DMS 273 treated with DMSO at 0.1 percent for 48 hours (cell line): ENCODE data around the gene FLT3.
"Not testable (repeated sequence)": the region's sequence is repeated elsewhere in the genome, so short reads cannot be mapped to it uniquely, and the experiment has no call there.

ENCODE experiments used
- DNase-seq: peaks from one replicate; lab custom pipeline; 2025; lab: John Stamatoyannopoulos, UW

Gene FLT3

DNA sequence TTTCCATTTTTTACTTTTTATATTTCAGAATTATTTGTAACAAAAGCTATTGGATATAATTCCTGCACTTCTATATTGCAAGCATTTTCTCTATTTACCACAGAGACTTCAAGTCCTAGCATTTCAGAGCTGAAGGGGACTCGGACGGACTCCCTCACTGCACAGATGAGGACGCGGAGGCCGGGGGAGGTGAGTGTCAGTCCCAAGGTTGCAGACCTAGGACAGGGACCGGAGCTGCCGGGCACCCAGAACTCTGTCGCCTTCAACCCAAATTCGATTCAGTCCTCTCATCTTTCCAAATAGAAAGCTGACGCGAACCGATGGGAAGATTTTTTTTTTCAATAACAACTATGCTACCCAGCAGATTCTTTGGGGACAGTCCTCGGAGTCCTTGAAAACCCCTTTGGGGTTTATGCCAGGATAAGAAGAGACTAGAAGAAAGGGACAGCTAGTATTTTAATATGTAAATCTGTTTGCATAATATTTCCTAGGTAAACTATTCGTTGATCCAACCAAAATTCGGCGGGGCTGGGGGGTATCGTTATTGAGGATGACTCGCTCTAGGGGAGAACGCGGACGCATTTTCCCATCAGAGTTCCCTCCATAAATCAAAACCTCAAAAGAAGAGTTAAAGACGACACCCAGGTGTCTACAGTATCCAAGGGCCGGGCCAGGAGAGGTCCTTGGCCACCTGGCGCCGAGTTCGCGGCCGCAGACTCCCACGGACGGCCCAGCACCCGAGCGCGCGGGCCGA, 803 bp downstream of the FLT3 start:
- DNase-seq = no peak

DNA sequence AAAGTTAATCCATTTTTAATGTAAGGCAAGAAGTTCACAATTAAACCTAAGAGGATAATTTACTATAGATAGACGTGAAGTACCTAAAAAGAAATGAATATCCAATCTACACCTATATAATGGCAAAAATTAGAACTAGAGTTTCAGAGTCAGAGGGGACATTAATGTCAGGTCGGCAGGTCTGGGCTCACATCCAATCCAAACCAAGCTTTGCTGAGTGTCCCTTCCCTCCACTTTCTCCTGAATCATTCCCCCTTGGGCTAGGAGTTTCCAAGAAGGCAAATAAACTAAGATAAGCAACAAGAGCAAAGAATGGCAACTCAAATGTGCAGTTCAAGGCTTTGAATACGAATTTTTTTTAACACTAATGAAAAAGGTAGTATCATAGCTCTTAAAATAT, 2.9 kb downstream of the FLT3 start:
- DNase-seq = no peak

DNA sequence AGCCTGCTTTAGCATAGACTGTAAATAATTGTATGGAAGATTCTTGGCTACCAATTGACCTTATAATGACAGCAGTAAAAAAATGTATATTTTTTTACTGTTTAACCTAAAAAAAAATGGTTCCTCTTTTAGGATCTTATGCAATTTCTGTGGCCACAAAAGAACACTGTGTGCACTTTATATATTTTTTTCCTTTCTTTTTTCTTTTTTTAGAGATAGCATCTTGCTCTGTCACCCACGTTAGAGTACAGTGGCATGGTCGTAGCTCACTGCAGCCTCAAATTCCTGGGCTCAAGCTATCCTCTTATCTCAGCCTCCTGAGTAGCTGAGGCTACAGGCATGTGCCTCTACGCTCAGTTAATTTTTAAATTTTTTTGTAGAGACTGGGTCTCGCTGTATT, 6.1 kb downstream of the FLT3 start:
- DNase-seq = no peak

DNA sequence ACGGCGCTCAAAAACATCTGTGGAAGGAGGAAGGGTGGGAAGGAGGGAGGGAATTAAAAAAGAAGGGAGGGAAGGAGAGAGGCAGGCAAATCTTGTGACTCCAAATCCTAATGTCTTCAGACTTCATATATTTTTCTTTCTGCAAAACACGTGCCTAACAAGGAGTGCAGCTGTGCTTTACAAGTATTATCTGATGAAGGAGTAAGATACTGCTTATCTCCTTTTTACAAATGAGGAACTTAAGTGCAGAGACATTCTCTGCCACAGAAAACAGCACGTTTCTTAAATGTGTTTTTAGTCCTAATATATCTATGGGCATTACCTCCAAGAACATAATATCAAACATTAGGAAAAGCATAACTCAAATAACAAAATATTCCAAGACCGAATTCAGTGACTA, 6.5 kb downstream of the FLT3 start:
- no peak for DNase-seq

DNA sequence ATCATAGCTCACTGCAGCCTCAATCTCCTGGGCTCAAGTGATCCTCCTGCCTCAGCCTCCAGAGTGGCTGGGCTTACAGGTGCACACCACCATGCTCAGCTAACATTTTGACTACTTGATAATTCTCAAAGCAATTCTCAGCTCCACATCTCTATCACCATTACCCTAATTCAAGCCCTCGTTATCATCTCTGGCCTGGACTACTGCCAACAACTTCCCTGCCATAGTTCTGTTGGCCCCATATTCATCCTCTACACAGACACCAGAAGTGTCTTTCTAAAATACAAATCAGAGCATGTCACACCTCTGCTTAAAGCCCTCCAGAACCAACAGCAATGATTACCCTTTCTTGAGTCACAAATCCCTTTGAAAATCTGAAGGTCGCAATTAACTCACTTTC, 7.9 kb downstream of the FLT3 start:
- DNase-seq = no peak

DNA sequence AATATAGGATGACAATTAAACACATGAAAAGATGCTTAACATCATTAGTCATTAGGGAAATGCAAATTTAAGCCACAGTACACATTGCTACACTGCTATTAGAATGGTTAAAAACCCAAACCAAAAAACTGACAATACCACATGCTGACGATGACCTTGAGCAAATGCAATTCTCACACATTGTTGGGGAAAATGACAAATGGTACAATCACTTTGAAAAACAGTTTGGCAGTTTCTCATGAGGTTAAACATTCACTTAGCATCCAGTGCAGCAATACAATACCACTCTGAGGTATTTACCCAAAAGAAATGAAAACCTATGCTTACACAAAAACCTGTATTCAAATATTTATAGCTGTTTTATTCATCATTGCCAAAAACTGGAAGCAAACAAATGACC, 11.3 kb downstream of the FLT3 start:
- no peak for DNase-seq

DNA sequence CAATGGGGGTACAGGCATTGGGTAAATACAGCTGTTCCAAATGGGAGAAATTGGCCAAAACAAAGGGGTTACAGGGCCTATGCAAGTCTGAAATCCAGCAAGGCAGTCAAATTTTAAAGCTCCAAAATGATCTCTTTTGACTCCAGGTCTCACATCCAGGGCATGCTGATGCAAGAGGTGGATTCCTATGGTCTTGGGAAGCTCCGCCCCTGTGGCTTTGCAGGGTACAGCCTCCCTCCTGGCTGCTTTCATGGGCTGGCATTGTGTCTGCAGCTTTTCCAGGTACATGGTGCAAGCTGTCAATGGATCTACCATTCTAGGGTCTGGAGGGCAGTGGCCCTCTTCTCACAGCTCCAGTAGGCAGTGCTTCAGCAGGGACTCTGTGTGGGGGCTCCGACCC, 22.6 kb downstream of the FLT3 start:
- not testable (repeated sequence) for DNase-seq

DNA sequence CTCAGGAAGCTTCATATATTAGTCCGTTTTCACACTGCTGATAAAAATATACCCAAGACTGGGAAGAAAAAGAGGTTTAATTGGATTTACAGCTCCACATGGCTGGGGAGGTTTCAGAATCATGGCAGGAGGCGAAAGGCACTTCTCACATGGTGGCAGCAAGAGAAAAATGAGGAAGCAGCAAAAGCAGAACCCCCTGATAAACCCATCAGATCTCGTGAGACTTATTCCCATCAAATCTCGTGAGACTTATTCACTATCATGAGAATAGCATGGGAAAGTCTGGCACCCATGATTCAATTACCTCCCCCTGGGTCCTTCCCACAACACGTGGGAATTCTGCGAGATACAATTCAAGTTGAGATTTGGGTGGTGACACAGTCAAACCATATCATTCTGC, 23.1 kb downstream of the FLT3 start:
- DNase-seq = no peak

DNA sequence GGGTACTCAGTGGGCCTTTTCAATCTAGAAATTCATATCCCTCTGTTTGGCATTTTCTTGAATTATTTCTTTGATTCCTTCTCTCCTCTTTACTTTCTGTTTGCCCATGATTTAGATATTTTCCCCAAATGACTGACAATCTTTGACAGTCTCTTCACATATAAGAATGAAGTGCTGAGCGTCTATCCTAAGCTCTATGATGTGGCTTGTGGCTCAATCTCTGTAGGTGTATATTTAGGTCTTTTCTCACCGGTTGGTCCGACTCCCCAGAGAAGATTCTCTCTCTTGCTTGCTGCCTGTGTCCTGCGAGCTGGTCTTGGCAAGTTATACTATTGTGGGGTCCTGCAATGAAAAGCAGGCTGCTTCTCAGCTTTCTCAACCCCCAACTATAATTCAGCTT, 29.0 kb downstream of the FLT3 start:
- DNase-seq = no peak

DNA sequence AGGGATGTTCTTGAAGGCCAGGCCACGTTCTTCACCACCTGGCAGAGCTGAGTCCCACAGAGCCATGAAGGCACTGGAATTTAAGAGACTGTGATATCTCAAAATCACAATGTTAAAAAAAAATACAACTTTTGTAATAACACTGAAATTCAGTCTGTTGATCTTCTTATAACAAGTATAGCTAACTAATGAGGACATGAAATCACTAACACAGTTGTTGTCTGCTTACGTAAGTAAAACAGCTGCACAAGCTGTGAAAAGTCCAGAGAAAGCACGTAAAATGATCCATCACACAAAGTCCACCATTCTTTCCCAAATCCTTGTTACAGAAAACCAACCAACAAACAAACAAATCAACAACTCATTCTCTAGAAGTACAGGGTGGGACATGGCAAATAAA, 32.9 kb downstream of the FLT3 start:
- no peak for DNase-seq

DNA sequence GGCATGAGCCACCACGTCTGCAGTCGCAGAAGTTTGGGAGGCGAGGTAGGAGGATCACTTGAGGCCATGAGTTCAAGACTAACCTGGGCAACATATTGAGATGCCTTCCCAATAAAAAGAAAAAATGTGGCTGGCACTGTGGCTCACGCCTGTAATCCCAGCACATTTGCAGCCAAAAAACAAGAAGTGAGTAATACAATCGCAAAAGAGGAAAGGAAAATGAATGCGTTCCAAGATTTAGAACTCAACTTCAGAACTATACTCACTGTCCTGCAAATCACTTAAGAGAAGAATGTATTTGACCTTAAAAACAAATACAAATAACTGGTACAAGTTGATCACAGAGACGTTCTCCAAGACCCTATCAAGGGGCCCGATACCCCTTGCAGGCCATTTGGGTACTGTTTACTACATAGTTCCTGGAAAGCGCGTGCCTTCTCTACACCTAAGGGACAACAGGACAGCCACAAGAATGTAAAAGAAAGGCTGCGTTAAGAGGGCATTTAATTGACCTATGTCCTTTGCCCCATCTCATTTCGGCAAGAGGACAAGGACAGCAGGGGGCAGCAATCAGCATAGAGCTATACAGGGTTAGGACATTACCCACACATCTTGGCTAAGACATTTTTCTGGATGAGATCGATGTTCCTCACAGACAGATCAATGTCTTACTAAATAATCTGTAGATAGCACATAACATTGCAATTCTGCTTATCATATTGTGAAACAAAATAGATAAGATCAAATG, 41.3 kb downstream of the FLT3 start:
- no peak for DNase-seq

DNA sequence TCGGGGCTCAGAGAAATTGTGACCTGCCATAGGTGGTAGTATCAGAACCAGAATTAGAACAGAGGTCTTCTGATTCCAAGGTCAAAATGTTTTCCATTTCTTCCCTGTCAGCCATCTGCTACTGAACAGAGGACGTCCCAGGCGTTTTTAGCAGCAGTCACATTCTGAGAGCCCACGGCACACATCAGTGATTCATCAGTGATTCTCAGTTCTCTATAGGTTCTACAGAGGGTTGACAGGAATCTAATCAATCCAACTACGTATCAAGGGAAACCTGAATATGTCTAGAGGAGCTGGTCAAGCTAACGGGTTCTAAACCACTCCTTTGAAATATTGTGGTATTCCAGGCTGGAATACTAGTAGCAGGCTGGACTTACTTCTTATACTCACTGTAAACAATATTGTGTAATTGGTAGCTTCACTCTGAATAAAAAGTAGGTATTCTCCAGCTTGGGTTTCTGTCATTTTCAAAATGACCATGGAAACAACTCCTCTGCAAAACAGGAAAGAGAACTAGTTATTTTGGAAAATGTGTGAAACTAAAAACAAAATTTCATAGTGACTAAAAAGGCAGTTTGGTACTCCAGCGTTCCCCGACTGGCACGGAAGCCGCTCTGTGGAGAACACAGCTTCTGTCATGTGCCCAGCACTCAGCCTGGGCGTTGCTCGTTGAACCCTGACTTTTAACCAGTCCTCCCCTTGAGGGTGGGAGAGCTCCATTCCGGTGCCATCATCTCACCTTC, 43.2 kb downstream of the FLT3 start:
- DNase-seq = no peak

DNA sequence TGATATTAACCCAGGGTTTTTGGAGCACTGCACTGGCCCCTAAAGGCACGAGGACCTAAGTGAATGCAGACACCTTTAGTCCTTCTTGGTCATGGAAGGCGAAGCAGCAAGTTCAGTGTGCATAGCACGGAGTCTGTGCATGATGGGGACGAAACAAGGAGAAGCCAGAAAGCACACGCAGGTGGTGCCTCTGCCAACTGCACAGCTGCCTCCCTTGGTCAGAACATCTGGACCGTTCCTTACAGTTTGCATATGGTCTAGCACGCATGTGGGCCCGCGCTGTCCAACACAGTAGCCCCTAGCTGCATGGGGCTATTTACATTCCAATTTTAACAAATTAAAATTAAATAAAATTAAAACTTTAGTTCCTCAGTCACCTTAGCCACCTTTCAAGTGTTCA, 44.0 kb downstream of the FLT3 start:
- DNase-seq = no peak

DNA sequence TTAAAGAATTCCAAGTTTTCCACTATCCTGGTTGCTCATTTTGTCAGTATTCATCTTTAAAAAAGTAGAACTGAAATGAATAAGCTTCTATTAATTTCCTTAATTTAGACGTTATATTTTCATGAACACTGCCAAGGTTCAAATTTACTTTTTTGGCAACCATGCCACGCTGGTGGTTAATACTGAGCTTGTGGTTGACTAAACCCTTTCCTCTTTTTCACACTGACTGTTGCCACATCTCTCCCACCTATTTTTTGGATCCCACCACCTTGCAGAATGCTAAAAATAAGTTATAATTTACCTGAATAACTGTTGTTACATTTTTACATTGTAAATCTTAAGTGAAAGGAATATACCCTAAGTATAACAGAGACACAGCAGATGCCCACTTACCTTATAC, 45.0 kb downstream of the FLT3 start:
- no peak for DNase-seq

DNA sequence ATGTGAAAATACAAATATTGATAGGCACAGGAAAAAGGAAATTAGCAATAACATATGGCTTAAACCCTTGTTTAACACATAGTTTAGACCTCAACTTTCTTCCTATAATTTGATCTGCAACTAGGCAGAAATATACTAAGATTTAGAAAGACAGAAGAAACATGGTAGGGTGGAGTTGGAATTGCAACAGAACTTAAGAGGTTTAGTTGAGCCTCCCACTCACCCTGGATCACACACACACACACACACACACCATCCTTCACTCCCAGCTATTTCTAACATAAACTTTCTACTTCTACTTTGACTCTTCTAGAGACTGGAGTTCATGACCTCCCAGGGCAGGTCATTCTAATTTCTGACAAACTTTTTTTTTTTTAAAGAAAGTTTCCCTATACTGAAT, 47.4 kb downstream of the FLT3 start:
- DNase-seq = no peak

DNA sequence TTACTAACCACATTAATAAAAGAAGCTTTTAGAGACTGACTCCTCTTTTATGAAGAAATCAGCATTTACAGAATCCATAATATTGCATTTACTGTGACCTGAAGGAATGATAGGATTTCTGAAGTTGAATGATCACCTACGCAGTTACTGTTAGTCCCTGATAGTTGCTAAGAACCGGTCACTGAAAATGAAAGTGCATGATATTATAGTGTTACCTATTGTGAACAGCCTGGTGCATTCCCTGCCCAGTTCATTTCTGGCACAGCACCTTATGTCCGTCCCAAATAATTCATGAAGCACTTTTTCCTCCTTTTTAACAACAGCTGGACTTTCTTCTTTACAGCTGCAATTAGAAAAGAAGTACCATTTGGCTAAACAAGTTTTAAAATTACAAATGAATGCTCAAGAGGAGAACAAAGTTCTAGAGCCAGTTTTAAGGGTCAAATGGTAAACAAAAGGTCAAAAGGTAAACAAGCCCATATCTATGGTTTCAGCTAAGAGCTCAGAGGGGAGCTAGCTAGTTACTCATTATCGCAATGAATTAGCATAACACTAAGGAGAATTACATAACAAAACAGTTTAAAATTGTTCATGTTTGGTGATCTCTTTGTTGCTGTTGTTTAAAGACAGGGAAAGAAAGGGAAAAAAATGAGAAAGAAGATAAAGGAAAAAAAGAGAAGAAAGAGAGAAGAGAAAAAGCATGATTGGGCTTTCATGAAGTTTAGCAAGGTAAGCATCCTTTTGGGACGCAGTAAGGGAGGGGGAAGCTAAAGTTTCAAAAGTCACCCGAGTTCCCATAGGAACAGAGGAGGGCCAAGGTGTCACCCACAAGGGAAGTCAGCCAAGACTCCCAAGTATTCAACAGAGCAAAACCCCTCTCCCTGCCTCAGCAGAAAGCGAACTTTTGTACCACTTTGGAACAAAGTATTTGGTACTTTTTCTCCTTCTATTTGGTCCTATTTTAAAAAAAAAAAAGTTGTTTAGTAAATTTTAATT, 50.2 kb downstream of the FLT3 start:
- DNase-seq = no peak

DNA sequence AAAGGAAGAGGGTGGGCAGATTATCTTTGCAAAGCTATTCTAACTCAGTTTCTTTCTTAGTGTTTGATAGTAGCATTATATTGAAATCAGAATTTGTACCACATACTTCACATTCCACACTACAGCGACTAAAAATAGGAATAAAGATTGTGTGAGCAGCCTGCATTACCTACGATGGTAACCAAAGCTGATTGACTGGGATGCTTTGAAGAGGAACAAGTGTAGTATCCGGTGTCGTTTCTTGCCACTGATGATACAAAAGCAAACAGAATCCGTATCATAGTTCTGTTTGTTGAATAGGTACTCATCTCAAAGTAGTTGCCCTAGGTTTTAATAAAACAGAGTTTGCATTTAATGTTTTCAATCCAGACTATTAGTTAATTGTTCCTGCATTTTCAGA, 51.2 kb downstream of the FLT3 start:
- DNase-seq = no peak

DNA sequence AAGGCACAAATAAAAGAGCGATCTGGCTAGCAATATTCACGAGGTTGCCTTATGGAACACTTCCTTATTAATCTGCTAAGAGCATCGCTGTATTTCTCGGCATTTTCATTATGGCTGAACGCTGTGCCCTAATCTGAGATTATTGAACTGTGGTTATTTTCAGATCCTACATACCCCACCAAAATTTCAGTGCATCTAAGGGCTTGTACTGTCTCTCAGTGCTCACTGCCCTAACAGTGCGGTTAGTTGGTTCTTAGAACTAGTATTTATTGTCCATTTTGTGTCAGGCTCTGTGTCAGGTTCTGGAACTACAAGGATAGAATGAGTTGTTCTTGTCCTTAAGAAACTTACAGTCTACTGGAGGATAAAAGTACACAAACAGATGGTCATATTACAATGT, 51.6 kb downstream of the FLT3 start:
- no peak for DNase-seq

DNA sequence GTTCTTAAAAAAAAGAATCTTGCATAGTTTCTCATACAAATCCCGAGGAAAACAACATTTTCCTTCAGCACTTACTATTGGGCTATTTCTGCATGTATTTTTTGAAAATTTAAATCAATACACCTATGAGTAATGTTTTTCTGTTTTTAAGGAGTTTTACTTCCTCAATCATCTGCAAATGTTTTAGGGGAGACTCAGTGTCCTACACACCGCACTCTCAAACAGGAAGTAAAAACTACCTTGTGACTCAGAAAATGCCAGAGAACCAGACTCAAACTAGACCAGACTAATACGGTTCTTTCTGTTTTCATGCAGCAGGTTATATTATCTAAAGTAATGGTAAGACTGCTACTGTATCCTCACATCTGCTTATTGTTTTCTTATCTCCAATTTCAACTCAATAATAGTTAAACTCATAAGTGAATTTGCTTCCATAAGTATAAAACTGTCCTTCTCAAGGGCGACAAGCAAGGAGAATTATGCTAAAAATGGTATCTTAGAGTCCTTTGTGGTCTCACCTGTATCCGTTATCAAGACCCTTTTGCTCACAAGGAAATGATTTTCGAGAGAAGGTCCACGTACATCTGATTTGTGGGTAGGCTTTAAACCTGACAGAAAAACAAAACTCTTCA, 52.5 kb downstream of the FLT3 start:
- no peak for DNase-seq

DNA sequence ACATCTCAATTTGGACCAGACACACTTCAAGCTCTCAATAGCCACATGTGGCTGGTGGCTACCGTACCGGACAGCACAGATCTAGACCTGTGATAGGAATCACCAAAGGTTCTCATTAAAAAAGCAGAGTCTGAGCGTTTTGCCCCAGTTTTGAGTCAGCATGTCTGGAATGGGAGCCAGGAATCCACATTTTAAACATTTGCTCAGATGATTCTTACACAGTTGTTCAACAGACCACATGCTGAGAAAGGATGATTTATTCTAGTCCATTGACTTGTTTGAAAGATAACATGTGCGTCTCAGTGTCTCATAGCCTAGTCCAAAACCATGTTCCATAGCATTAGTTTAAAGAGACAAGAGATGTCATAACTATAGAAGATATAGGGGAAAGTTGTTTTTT, 53.4 kb downstream of the FLT3 start:
- no peak for DNase-seq

DNA sequence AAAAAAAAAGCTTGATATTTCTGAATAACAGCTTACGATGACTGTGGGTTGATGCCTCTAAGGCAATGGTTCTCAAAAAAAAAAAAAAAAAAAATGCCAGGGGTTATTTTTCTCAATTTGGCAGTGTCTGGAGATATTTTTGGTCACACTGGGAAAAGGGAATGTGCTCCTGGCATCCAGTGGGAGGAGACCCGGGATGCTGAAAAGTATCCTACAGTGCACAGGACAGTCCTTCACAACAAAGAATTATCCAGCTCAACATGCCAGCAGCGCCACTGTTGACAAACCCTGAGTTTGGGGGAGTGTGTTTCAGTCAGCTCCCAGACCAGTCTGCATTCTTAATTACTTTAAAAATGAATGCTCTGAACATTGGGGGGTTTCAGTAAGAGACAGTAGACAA, 54.5 kb downstream of the FLT3 start:
- DNase-seq = no peak
